Dendritic cell treated with granulocyte-macrophage colony-stimulating factor and Interleukin-4, amounts not matched to agents 40 ng/mL and 50 ng/mL, for 4 days (primary cell): ENCODE measurements around the gene GLTPD2.
"Not testable (repeated sequence)": the region's sequence is repeated elsewhere in the genome, so short reads cannot be mapped to it uniquely, and the experiment has no call there.

ENCODE experiments used
- H3K27ac Mint-ChIP-seq: one replicate; pipeline ENCODE4 v1.8.0; 2022; ENCODE audit warnings: mild to moderate bottlenecking, mixed read lengths
- H3K27me3 Mint-ChIP-seq: one replicate; pipeline ENCODE4 v1.8.0; 2022; ENCODE audit warnings: mild to moderate bottlenecking, mixed read lengths
- H3K36me3 Mint-ChIP-seq: one replicate; pipeline ENCODE4 v1.8.0; 2022; ENCODE audit warnings: low read depth, mixed read lengths
- H3K4me1 Mint-ChIP-seq: one replicate; pipeline ENCODE4 v1.8.0; 2022; ENCODE audit warnings: low read depth, mixed read lengths
- H3K4me3 Mint-ChIP-seq: one replicate; pipeline ENCODE4 v1.8.0; 2022; ENCODE audit warnings: mild to moderate bottlenecking, moderate library complexity, mixed read lengths
- H3K9me3 Mint-ChIP-seq: one replicate; pipeline ENCODE4 v1.8.0; 2022; ENCODE audit warnings: mixed read lengths
- intact Hi-C: fragments of 100-400 bp; cut with micrococcal nuclease; formaldehyde crosslinking; loops from one replicate; pipeline ENCODE4 v1.15.0; 2022

GLTPD2 gene

DNA sequence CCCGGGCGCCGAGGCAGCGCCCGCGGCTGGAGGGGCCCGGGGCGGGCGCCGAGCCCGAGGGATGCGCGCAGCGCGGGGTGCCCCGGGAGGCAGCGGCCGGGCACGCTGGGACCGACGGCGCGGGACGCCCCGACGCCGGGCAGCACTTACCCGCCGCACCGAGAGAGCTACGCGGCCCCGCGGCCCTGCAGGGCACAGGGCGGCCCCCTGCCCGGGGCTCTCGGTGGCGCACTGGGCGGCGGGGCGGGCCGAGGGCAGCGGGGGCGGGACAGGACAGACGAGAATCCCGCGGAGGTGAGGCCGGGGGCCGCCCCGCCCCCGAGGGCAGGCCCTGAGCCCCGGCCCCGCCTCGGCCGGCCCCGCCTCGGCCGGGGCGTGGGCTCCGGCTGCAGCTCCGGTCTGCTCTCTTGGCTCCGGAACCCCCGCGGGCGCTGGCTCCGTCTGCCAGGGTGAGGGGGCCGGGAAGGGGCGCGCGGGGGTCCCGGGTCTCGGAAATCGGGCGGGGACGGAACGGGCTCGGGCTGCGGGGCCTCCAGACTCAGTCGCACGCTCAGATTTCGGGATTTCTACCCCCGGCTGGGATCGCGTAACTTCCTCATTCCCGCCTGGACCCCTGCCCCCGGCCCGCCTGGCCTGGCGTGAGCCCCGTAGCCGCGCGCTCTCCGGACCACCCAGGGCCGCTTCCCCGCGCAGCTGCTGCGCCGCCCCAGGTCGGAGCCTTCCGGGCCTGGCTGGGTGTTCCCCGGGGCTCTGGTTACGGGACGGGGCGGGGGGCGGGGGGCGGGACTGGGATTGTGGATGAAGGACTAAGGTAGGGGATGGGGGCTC is 18.2 kb downstream of the GLTPD2 start, which contains the start of gene PLD2:
PLD2 (plus strand) TSS at position 376 of the 828 bp plus-strand sequence. CDS start 621 bp downstream, outside the sequence.
- Mint-ChIP-seq H3K27ac (peak within 1 kb of the TSS; percentile 72), H3K36me3 (peaks cover 46% of the 10 kb centered on the region), H3K4me3 (peak within 1 kb of the TSS; percentile 87), H3K9me3 (no peaks in the 10 kb centered on the region), H3K4me1 (peaks cover 35% of the 10 kb centered on the region), H3K27me3 (peaks cover 37% of the 10 kb centered on the region)
- intact Hi-C loops, result no loop called here

- intact Hi-C loops, result no loop called here
- Mint-ChIP-seq H3K36me3 (peaks cover 51% of the 10 kb centered on the region), H3K27me3 (peaks cover 34% of the 10 kb centered on the region), H3K27ac (peak overlapping the region; percentile 72), H3K9me3 (no peaks in the 10 kb centered on the region), H3K4me3 (peak overlapping the region; percentile 87), H3K4me1 (peaks cover 39% of the 10 kb centered on the region)
Measured at GRCh38 chr17:4807605-4808377, 19.0 kb downstream of the GLTPD2 start.

DNA sequence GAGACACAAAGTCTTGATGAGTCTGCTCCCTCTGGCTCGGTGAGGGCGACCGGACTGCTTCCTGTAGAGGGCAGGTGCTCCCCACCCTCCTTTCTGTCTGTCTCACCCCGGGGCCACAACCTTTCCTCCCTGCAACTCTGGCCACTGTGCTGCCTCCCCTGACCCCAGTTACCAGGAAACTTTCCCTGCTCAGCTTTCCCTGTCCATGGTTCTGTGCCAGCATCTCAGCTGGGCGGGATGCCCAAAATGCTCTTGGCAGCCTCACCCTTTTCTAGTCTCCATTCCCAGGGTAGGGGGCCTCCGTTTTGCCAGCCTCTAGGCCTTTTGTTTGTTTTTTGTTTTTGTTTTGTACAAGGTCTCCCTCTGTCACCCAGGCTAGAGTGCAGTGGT is 19.6 kb downstream of the GLTPD2 start:
- intact Hi-C loops, result no loop called here
- H3K27me3 Mint-ChIP-seq, result peaks cover 33% of the 10 kb centered on the region
- peak overlapping the region; percentile 87 for H3K4me3 Mint-ChIP-seq
- no peaks in the 10 kb centered on the region for H3K9me3 Mint-ChIP-seq
- peaks cover 54% of the 10 kb centered on the region for H3K36me3 Mint-ChIP-seq
- H3K27ac Mint-ChIP-seq, result no peak overlapping the region
- H3K4me1 Mint-ChIP-seq, result peaks cover 39% of the 10 kb centered on the region

- Mint-ChIP-seq H3K27ac (no peak overlapping the region), H3K4me1 (peaks cover 39% of the 10 kb centered on the region), H3K9me3 (no peaks in the 10 kb centered on the region), H3K36me3 (peaks cover 74% of the 10 kb centered on the region), H3K4me3 (no peak overlapping the region), H3K27me3 (peaks cover 13% of the 10 kb centered on the region)
- intact Hi-C loops, result no loop called here
Measured at GRCh38 chr17:4810696-4811290, 22.0 kb downstream of the GLTPD2 start.

GRCh38 chr17:4811471-4811870 is 22.7 kb downstream of the GLTPD2 start:
- H3K27ac Mint-ChIP-seq, result no peak overlapping the region

DNA sequence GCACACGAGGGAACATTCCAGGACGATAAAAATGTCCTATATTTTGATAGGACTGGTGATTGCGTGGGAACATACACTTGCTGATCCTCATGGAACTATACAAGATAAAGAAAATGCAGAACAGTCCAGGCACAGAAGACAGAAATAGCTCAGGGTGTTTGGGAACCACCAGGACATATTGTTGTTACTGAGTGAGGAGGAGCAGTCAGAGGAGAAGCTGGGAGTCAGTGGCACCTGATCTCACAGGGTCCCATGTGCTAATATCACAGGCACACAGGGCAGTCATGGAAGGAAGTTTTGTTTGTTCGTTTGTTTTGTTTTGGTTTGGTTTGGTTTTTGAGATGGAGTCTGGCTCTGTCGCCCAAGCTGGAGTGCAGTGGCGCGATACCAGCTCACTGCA is 23.9 kb downstream of the GLTPD2 start:
- peaks cover 88% of the 10 kb centered on the region for H3K36me3 Mint-ChIP-seq
- H3K4me3 Mint-ChIP-seq, result no peak overlapping the region
- H3K4me1 Mint-ChIP-seq, result peaks cover 36% of the 10 kb centered on the region
- no peak overlapping the region for H3K27ac Mint-ChIP-seq
- intact Hi-C loops, result no loop called here
- peaks cover 11% of the 10 kb centered on the region for H3K27me3 Mint-ChIP-seq
- H3K9me3 Mint-ChIP-seq, result no peaks in the 10 kb centered on the region

More at GRCh38 chr17:4811471-4811870, 22.7 kb downstream of the GLTPD2 start:
- Mint-ChIP-seq H3K4me3 (no peak overlapping the region), H3K27me3 (peaks cover 13% of the 10 kb centered on the region), H3K4me1 (peaks cover 39% of the 10 kb centered on the region), H3K36me3 (peaks cover 81% of the 10 kb centered on the region), H3K9me3 (no peaks in the 10 kb centered on the region)
- intact Hi-C loops, result no loop called here

DNA sequence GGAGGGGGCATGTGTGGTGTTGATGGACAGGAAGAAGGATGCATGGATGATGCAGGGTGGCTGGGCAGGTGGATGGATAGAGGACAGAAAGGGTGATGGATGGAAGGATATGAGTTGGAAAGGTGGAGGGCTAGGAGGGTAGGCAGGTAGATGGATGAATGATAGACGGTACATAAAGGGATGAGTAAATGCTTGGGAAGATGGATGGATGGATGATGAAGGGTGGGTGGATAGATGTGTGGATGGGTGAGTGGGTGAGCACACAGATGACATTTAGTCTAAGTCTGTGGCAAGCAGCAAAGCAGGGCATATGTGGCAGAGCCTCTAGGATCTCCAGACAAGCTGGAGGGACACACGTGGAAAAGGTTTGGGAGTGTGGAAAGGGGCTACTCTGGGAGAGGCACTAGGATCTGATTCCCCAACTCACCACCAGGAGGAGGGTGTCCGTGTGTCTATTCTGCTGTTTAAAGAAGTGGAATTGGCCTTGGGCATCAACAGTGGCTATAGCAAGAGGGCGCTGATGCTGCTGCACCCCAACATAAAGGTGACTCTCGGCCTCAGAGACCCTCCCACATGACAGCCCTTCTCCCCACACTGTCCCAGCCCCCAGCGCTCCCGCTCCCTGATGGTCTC is 26.4 kb downstream of the GLTPD2 start:
- H3K4me3 Mint-ChIP-seq, result no peak overlapping the region
- peaks cover 87% of the 10 kb centered on the region for H3K36me3 Mint-ChIP-seq
- H3K27ac Mint-ChIP-seq, result no peak overlapping the region
- H3K4me1 Mint-ChIP-seq, result peaks cover 12% of the 10 kb centered on the region
- intact Hi-C loops, result no loop called here
- no peaks in the 10 kb centered on the region for H3K9me3 Mint-ChIP-seq
- H3K27me3 Mint-ChIP-seq, result peaks cover 1% of the 10 kb centered on the region

GRCh38 chr17:4816826-4817225 is 28.1 kb downstream of the GLTPD2 start:
- H3K27ac Mint-ChIP-seq, result no peak overlapping the region
- no peaks in the 10 kb centered on the region for H3K9me3 Mint-ChIP-seq
- intact Hi-C loops, result no loop called here
- H3K4me1 Mint-ChIP-seq, result peaks cover 4% of the 10 kb centered on the region
- H3K4me3 Mint-ChIP-seq, result no peak overlapping the region
- peaks cover 87% of the 10 kb centered on the region for H3K36me3 Mint-ChIP-seq
- peaks cover 1% of the 10 kb centered on the region for H3K27me3 Mint-ChIP-seq

DNA sequence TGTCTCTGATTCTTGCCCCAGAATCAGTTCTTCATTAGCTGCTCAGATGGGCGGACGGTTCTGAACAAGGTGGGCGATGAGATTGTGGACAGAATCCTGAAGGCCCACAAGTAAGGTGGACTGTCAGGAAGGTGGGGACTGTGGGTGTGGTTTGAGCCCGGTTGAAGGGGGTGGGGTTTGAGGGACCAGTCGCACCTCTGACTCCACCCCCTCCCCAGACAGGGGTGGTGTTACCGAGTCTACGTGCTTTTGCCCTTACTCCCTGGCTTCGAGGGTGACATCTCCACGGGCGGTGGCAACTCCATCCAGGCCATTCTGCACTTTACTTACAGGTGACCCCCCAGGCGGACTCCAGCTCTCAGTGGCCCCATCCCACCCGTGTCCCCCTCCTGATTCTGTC is 29.5 kb downstream of the GLTPD2 start:
- no peak overlapping the region for H3K4me3 Mint-ChIP-seq
- intact Hi-C loops, result no loop called here
- peaks cover 1% of the 10 kb centered on the region for H3K27me3 Mint-ChIP-seq
- H3K36me3 Mint-ChIP-seq, result peaks cover 94% of the 10 kb centered on the region
- no peaks in the 10 kb centered on the region for H3K4me1 Mint-ChIP-seq
- no peaks in the 10 kb centered on the region for H3K9me3 Mint-ChIP-seq
- no peak overlapping the region for H3K27ac Mint-ChIP-seq

GRCh38 chr17:4822835-4823234 is 34.1 kb downstream of the GLTPD2 start:
- Mint-ChIP-seq H3K4me3 (no peak overlapping the region), H3K9me3 (no peaks in the 10 kb centered on the region), H3K27me3 (peaks cover 12% of the 10 kb centered on the region), H3K27ac (no peak overlapping the region), H3K4me1 (no peaks in the 10 kb centered on the region), H3K36me3 (peaks cover 58% of the 10 kb centered on the region)
- intact Hi-C loops, result no loop called here

DNA sequence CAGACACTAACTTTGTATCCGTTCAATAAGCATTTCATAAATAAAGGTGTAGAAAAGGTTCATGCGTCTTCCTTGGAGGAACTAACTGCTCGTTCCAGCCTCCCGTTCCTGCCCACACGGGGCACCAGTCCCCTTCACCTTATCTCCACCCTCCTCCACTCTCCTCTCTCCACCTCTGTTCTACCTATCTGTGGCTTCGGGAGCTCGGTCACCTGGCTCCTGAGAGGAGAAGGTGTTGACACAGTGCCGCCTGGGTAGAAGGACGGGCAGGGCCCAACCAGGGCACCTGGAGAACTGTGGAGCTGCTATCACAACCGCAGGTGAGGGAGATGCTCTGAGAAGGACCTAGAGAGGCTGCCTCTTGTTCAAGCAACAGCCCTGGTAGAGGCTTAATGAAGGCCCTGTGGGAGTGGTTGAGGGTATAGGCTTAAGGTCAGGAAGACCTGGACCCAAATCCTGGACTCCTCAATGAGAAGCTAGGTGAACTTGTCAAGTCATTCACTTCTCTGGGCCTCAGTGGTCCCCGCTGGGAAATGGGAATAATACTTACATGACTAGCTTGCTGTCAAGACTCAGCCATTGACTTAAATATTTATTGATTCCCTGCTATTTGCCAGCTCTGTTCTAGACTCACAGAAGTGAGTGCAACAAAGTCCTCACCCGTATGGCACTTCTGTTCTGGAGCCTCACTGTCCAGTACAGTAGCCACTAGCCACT is 34.8 kb downstream of the GLTPD2 start:
- H3K27me3 Mint-ChIP-seq, result peaks cover 13% of the 10 kb centered on the region

DNA sequence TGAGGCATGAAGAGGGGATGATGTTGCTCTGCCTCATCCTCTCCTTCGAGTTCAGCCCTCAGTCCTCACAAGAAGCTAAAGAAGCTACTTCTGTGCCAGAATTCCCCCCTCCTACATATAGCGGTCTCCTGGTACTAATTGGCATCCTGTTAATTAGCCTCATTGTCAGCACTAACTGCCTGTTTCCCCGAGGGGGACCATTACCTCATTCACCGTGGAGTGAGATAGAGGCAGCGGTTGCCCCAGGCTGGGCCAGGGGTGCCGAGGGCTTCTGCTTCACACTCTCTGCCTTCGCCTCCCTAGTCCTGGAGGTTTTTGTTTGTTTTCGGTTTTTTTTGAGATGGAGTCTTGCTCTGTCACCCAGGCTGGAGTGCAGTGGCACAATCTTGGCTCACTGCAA is 38.6 kb downstream of the GLTPD2 start:
- no peak overlapping the region for H3K27ac Mint-ChIP-seq
- H3K36me3 Mint-ChIP-seq, result peaks cover 14% of the 10 kb centered on the region
- no peak overlapping the region for H3K4me3 Mint-ChIP-seq
- H3K9me3 Mint-ChIP-seq, result no peaks in the 10 kb centered on the region
- peaks cover 16% of the 10 kb centered on the region for H3K27me3 Mint-ChIP-seq
- intact Hi-C loops, result no loop called here
- H3K4me1 Mint-ChIP-seq, result no peaks in the 10 kb centered on the region

More for the DNA sequence above, 34.8 kb downstream of the GLTPD2 start:
- Mint-ChIP-seq H3K36me3 (peaks cover 51% of the 10 kb centered on the region), H3K9me3 (no peaks in the 10 kb centered on the region), H3K4me3 (no peak overlapping the region), H3K4me1 (no peaks in the 10 kb centered on the region), H3K27ac (no peak overlapping the region)
- intact Hi-C loops, result no loop called here

DNA sequence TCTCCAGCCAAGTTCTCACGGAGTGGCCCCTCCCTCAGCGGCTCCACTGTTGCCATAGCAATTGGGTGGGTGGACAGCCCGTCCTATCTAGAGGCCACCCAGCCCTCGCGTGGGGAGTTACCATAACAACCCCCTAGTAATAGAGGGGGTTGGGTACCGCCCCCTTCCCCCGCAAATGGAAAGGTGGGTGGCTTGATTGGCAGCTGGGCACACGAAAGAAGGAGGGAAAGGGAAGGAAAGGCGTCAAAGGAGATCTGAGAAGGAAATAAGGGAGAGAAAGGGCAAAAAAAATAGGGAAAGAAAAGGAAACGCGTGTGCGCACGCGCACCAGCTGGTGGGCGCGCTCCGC is 44.0 kb downstream of the GLTPD2 start:
- not testable (repeated sequence) for H3K27me3 Mint-ChIP-seq, H3K9me3 Mint-ChIP-seq
- Mint-ChIP-seq H3K27ac (peak overlapping the region; percentile 87), H3K4me1 (peaks cover 39% of the 10 kb centered on the region), H3K36me3 (peaks cover 29% of the 10 kb centered on the region), H3K4me3 (peak overlapping the region; percentile 88)
- intact Hi-C loops, result loop anchor here (5.0 kb wide), 1 partner anchor 44 kb away; no protein-coding TSS in a partner anchor
